Astrocyte of the spinal cord (primary cell): Measurements from ENCODE around the gene ATF7IP2.

Experiments used
- DNase-seq: peaks from one replicate; pipeline ENCODE4 v3.0.0; 2011; ENCODE audit warnings: low read depth, low spot score
- H3K4me3 ChIP-seq: 2 replicates; pipeline ENCODE4 v1.5.1; 2011; ENCODE audit warnings: low read depth, mild to moderate bottlenecking, low read length, moderate library complexity
- in situ Hi-C: cut with HindIII; loops from 2 replicates; pipeline ENCODE4 v1.10.0; 2017; ENCODE audit warnings: low sequenced_read_pairs
- TF ChIP-seq, protein P1 (sequence below): IDR thresholded peaks from 2 replicates; pipeline ENCODE4 v1.5.1; 2012; ENCODE audit warnings: low read depth, mild to moderate bottlenecking, low read length, inconsistent platforms

Gene ATF7IP2

DNA sequence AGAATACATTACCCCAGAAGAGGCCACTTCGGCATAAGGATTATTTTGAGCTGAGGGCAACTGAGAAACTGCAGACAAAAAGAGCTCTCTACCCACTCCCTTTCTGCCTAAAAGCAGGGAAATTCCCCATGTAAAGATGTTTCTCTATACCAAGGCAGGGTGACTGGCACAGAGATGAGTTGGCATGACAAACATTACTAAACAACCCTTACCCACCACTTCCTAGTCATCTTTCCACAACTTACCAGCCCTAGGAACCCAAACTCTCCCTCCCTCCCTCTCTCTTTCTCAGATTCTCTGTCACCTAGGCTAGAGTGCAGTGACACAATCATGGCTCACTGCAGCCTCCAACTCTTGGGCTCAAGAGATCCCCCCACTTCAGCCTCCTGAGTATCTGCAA is 126.0 kb downstream of the ATF7IP2 start:
- no peak overlapping the region for H3K4me3 ChIP-seq
- in situ Hi-C loops, result no loop called here
- TF ChIP-seq, protein P1, sequence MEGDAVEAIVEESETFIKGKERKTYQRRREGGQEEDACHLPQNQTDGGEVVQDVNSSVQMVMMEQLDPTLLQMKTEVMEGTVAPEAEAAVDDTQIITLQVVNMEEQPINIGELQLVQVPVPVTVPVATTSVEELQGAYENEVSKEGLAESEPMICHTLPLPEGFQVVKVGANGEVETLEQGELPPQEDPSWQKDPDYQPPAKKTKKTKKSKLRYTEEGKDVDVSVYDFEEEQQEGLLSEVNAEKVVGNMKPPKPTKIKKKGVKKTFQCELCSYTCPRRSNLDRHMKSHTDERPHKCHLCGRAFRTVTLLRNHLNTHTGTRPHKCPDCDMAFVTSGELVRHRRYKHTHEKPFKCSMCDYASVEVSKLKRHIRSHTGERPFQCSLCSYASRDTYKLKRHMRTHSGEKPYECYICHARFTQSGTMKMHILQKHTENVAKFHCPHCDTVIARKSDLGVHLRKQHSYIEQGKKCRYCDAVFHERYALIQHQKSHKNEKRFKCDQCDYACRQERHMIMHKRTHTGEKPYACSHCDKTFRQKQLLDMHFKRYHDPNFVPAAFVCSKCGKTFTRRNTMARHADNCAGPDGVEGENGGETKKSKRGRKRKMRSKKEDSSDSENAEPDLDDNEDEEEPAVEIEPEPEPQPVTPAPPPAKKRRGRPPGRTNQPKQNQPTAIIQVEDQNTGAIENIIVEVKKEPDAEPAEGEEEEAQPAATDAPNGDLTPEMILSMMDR, result no peak
- no peak for DNase-seq

DNA sequence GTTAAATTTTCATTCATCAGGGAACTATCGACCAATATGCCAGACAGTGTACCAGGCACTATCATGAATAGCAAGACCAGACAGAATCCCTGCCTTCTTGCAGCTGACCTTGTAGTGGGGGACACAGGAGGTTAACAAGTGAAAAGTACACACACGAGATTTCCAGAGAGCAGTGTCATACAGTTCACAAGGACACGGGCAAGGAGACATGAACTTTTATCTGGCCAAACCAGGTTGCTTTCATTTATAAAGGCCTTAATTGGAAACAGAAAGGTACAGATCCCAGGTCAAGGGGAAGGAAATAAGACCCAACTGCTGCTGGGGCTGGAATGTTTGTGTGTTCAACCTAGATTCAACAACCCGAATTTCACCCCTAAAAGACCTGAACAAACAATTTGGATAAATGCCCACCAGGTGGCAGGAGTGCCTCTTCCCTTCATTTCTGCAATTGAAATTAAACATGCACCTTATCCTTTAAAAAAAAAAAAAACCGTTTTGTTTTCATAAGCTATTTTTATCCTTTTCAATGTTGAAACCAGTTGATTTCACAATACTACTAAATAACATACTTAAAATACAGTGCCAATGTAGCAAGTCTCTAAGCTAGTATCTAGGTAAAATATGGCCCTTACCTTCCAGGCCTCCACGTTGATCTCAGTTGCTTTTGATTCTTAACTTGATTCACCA is 128.7 kb downstream of the ATF7IP2 start:
- H3K4me3 ChIP-seq, result no peak overlapping the region
- in situ Hi-C loops, result no loop called here
- peak; percentile 69 for DNase-seq
- TF ChIP-seq, protein P1, result peak; percentile 41

DNA sequence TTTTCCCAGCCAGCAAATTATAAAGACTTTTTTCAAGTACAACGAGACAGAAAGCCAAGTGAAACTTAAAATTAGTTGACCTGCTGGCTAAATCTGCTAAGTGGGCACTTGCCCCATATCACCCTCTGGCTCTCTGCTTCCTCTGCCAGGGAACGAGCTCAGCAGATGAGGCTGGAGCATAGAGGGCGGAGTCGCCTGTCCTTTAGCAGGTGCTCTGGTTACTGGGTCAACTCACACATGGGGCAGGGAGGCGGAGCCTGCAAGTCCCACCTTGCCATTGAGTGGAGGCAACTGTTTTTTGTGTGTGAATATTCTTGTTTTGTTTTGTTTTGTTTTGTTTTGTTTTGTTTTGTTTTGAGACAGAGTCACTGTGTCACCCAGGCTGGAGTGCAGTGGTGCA is 132.0 kb downstream of the ATF7IP2 start:
- H3K4me3 ChIP-seq, result no peak overlapping the region
- TF ChIP-seq, protein P1, result no peak
- DNase-seq, result no peak
- in situ Hi-C loops, result no loop called here

DNA sequence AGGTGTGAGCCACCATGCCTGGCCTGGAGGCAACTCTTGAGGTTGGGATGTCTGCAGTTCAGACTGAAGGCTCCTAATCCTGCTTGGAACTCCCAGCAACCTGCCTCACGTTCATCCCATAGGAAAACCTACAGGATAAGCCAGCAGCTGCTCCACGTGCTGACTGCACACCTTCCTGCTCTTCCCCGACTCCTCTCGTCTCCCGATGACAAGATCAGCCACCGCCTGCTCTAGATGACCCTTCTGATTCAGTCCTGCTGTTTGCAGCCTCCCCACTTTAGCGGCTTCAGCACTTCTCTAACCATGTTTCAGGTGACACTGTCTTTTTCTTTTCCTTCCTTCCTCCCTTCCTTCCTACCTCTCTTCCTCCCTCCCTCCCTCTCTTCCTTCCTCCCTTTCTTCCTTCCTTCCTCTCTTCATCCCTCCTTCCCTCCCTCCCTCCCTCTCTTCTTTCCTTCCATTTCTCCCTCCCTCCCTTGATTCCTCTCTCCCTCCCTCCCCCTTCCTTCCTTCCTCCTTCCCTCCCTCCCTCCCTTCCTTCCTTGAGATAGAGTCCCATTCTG is 132.7 kb downstream of the ATF7IP2 start:
- in situ Hi-C loops, result no loop called here
- no peak overlapping the region for H3K4me3 ChIP-seq
- TF ChIP-seq, protein P1, result no peak
- no peak for DNase-seq

DNA sequence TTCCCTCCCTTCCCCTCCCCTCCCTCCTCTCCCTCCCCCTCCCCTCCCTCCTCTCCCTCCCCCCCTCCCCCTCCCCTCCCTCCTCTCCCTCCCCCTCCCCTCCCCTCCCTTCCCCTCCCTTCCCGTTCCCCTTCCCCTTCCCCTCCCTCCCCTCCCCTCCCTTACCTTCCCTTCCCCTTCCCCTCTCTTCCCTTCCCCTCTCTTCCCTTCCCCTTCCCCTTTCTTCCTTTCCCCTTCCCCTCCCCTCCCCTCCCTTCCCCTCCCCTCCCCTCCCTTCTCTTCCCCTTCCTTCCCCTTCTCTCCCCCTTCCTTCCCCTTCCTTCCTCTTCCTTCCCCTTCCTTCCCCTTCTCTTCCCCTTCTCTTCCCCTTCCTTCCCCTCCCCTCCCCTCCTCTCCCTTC is 133.4 kb downstream of the ATF7IP2 start:
- no peak overlapping the region for H3K4me3 ChIP-seq
- TF ChIP-seq, protein P1, result no peak
- in situ Hi-C loops, result no loop called here
- DNase-seq, result no peak

DNA sequence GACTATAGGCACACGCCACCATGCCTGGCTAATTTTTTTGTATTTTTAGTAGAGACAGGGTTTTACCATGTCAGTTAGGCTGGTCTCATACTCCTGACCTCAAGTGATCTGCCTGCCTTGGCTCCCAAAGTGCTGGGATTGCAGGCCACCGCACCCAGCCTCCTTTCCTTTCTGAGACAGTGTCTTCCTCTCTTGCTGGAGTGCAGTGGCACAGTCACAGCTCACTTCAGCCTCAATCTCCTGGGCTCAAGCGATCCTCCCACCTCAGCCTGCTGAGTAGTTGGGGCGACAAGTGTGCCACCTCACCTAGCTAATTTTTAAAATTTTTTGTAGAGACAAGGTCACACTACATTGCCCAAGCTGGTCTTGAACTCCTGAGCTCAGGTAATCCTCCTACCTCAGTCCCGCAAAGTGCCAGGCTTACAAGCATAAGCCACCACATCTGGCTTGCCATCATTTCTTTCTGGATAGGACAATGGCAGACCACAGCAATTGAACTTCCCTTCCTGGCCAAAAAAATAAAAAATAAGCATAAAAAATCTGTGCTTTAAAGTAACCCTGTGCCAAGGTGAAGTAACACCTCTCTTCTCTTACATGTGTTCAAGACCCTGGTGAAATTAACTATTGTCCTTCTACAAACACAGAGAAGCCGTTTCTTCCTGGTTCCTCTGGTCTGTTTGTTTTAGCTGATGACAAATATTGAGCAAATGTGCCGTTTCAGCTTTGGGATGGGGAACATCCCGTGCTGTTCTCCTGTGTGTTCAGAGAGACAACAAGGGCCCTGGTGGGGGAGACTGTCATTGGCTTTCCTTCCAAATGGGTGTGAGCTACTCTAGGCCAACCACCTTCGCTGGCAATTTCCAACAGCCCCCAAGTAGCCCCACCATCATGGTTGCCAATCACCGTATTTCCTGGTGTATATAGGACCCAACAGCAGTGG is 134.3 kb downstream of the ATF7IP2 start:
- in situ Hi-C loops, result no loop called here
- no peak overlapping the region for H3K4me3 ChIP-seq
- no peak for DNase-seq
- TF ChIP-seq, protein P1, result no peak
